K562 (cell line): ENCODE measurements around the gene LINC00632. TPM values are rescaled to one million over a fixed set of nuclear protein-coding genes. Genes with fewer than 3 reads are reported as not detected.

Experiments used
- ATAC-seq: fragments of 200-7000 bp; cut with Tn5 transposase; 3 replicates; pipeline ENCODE4 v1.9.1; 2020; ENCODE audit warnings: moderate library complexity
- BruUV-seq: library from RNA; stranded (reverse); fragments of 400-500 nt; replicated peaks from 2 replicates; lab custom pipeline; 2021; lab: Mats Ljungman, UMichigan
- CTCF ChIA-PET: fragments of 300-600 bp; formaldehyde crosslinking; extraction: SDS; loops from one replicate; lab custom pipeline; 2021; ENCODE audit warnings: low intra/inter-chr PET ratio; lab: Yijun Ruan, JAX
- POLR2A ChIA-PET: fragments of 300-600, 350-650 bp; sonication (Branson Sonifier 250); formaldehyde crosslinking; extraction: SDS; loops from one replicate; lab custom pipeline; 2021; ENCODE audit warnings: antibody characterized with exemption, inconsistent platforms; lab: Yijun Ruan, JAX
- DNase-seq, 4 experiments: peaks; one replicate each; pipeline versions ENCODE4 v3.0.0 to v3.0.0-alpha.2; 2011 to 2018; ENCODE audit warnings: low spot score in 3 of 4, mixed read lengths in 3 of 4; ENCODE audit errors: extremely low read depth in 1 of 4
- FAIRE-seq: peaks from 2 replicates; lab custom pipeline; 2011; peaks lifted over from hg19 to GRCh38; lab: Jason Lieb, UNC
- H2AFZ ChIP-seq: 2 replicates; pipeline ENCODE4 v1.6.0; 2011; ENCODE audit warnings: low read depth, low read length, control low read depth, inconsistent platforms
- H3K27ac ChIP-seq: fragments of 200-600 bp; 3 replicates; pipeline ENCODE4 v1.8.0; 2011; ENCODE audit warnings: low read depth, mild to moderate bottlenecking, control low read depth, inconsistent platforms, low read length, moderate library complexity, mixed read lengths; ENCODE audit errors: extremely low read depth
- H3K27me3 ChIP-seq, 2 experiments: fragments of 300-600 bp in 1 of 2; 2 replicates in 1 of 2; 3 replicates in 1 of 2; pipeline versions ENCODE4 v1.6.0 to v1.8.0; 2011; ENCODE audit warnings: inconsistent platforms in 2 of 2, low read length in 2 of 2, mild to moderate bottlenecking in 1 of 2, mixed read lengths in 1 of 2, moderate library complexity in 1 of 2; ENCODE audit not compliant: control insufficient read depth in 2 of 2, insufficient read depth in 2 of 2
- H3K36me3 ChIP-seq: fragments of 300-600 bp; 3 replicates; pipeline ENCODE4 v1.8.0; 2011; ENCODE audit warnings: mild to moderate bottlenecking, low read length, inconsistent platforms; ENCODE audit not compliant: control insufficient read depth, insufficient read depth
- H3K4me1 ChIP-seq, 2 experiments: fragments of 200-600 bp in 1 of 2; replicated peaks in 1 of 2; 2 replicates in 1 of 2; 3 replicates in 1 of 2; pipeline versions ENCODE4 v1.5.1 to v1.8.0; 2011; ENCODE audit warnings: inconsistent platforms in 2 of 2, low read length in 2 of 2, mild to moderate bottlenecking in 1 of 2, mixed read lengths in 1 of 2, moderate library complexity in 1 of 2; ENCODE audit not compliant: control insufficient read depth in 2 of 2, insufficient read depth in 2 of 2
- H3K4me2 ChIP-seq: 2 replicates; pipeline ENCODE4 v1.6.1; 2011; ENCODE audit warnings: low read length, control low read depth, inconsistent platforms, mixed read lengths; ENCODE audit not compliant: insufficient read depth
- H3K4me3 ChIP-seq: fragments of 200-600 bp; sonication (generic), shearing (Covaris generic); 2 replicates; pipeline ENCODE4 v1.5.1; 2016; ENCODE audit warnings: control low read depth, inconsistent platforms
- H3K79me2 ChIP-seq: fragments of 200-600 bp; 3 replicates; pipeline ENCODE4 v1.8.0; 2011; ENCODE audit warnings: low read length, inconsistent platforms; ENCODE audit not compliant: control insufficient read depth, insufficient read depth
- H3K9ac ChIP-seq, 2 experiments: 2 replicates each; pipeline versions ENCODE4 v1.6.0 to v1.6.1; 2011; ENCODE audit warnings: low read depth in 2 of 2, low read length in 2 of 2, control low read depth in 1 of 2, inconsistent platforms in 1 of 2, mild to moderate bottlenecking in 1 of 2, mixed read lengths in 1 of 2; ENCODE audit not compliant: insufficient read depth in 1 of 2
- H3K9me1 ChIP-seq: one replicate; pipeline ENCODE4 v1.6.0; 2011; ENCODE audit warnings: inconsistent platforms, mild to moderate bottlenecking, low read length, moderate library complexity; ENCODE audit not compliant: control insufficient read depth, insufficient read depth
- H3K9me3 ChIP-seq: replicated peaks from 2 replicates; pipeline ENCODE4 v1.5.1; 2011; ENCODE audit warnings: low read depth, low read length, inconsistent platforms; ENCODE audit not compliant: control insufficient read depth, insufficient read depth
- H4K20me1 ChIP-seq: replicated peaks from 2 replicates; pipeline ENCODE4 v1.6.1; 2011; ENCODE audit warnings: low read length, inconsistent platforms, mixed read lengths; ENCODE audit not compliant: control insufficient read depth, insufficient read depth
- CBFA2T2 ChIP-seq: fragments of 450-650 bp; conservative IDR thresholded peaks from 2 replicates; pipeline ENCODE4 v1.6.1; 2017; ENCODE audit warnings: mild to moderate bottlenecking
- CHD1 ChIP-seq: fragments of 200-600 bp; sonication (generic); IDR thresholded peaks from one replicate; pipeline ENCODE4 v1.6.1; 2012; ENCODE audit warnings: mild to moderate bottlenecking, moderate library complexity, low read length, inconsistent platforms
- PRMT5 ChIP-seq: sonication (generic); formaldehyde crosslinking; IDR thresholded peaks from 2 replicates; pipeline ENCODE4 v1.5.0; 2020; ENCODE audit warnings: missing genetic modification reagents
- RNF2 ChIP-seq: sonication (generic); IDR thresholded peaks from 2 replicates; pipeline ENCODE4 v1.6.1; 2016
- SRF ChIP-seq, 2 experiments: fragments of 250-450, 450-650 bp in 1 of 2; sonication (Bioruptor Pico) in 1 of 2; sonication (generic) in 1 of 2; formaldehyde crosslinking; IDR thresholded peaks; 2 replicates each; pipeline versions ENCODE4 v1.5.0 to v1.5.1; 2020 to 2022; ENCODE audit warnings: mild to moderate bottlenecking in 1 of 2, missing genetic modification reagents in 1 of 2
- TAF7 ChIP-seq: fragments of 450-650 bp; IDR thresholded peaks from 2 replicates; pipeline ENCODE4 v1.6.1; 2016; ENCODE audit warnings: missing genetic modification characterization, missing compliant biosample characterization
- WHSC1 ChIP-seq: IDR thresholded peaks from one replicate; pipeline ENCODE4 v1.6.1; 2012; ENCODE audit warnings: low read length, control low read depth, inconsistent platforms
- ZNF668 ChIP-seq: fragments of 250-450 bp; sonication (Bioruptor Pico); IDR thresholded peaks from 2 replicates; pipeline ENCODE4 v1.8.0; 2022; ENCODE audit warnings: mild to moderate bottlenecking, inconsistent platforms
- WGBS: fragments of 100-300 bp; shearing (Covaris generic); methylation state at CpG from one replicate; pipeline ENCODE4 v1.1.6; 2016; ENCODE audit warnings: low coverage, mixed read lengths; ENCODE audit not compliant: insufficient coverage; ENCODE audit errors: missing lambda C conversion rate; 5-methylcytosine and 5-hydroxymethylcytosine counted together
- in situ Hi-C: fragments of 300-500 bp; cut with MboI; formaldehyde crosslinking; loops from 4 replicates; pipeline ENCODE4 v1.15.0; 2018; ENCODE audit warnings: inconsistent platforms, mixed read lengths
- intact Hi-C: fragments of 100-400 bp; cut with micrococcal nuclease; formaldehyde crosslinking; loops from 2 replicates; pipeline ENCODE4 v1.14.2; 2022
- polyA plus RNA-seq, 8 experiments: library from polyadenylated mRNA; depleted of rRNA in 4 of 8; stranded (reverse) in 5 of 8; unstranded in 3 of 8; fragments of >200 nt; fragmentation: Nextera tagmentation in 2 of 8; fragmentation: Illumina TruSeq in 1 of 8; extraction: Ambion mirVana in 2 of 8; extraction: Trizol in 1 of 8; gene quantifications; 2 replicates each; pipeline versions ENCODE4 v1.2.1 to v1.2.3, GENCODE V29; 2011 to 2014; ENCODE audit warnings: inconsistent platforms in 1 of 8, missing spikeins in 1 of 8
- total RNA-seq, 7 experiments: library from RNA; depleted of rRNA in 6 of 7; stranded (reverse); fragments of >200 nt in 6 of 7; fragmentation: Illumina TruSeq in 2 of 7; extraction: Trizol in 2 of 7; gene quantifications; 2 replicates each; pipeline versions ENCODE4 v1.2.1 to v1.2.3, GENCODE V29; 2011 to 2021; ENCODE audit warnings: low replicate concordance in 1 of 7
- TF ChIP-seq, protein P1 (sequence below): fragments of 450-650 bp; IDR thresholded peaks from 2 replicates; pipeline ENCODE4 v1.7.0; 2016; ENCODE audit warnings: borderline replicate concordance
- TF ChIP-seq, protein P2 (sequence below): sonication (generic); formaldehyde crosslinking; IDR thresholded peaks from 2 replicates; pipeline ENCODE4 v1.8.0; 2023; ENCODE audit warnings: missing genetic modification reagents, mild to moderate bottlenecking, borderline replicate concordance
- TF ChIP-seq, protein P3 (sequence below): fragments of 450-650 bp; IDR thresholded peaks from 2 replicates; pipeline ENCODE4 v1.6.1; 2017; ENCODE audit warnings: antibody characterized with exemption, mild to moderate bottlenecking

Gene LINC00632
- total and polyA plus RNA-seq, 9 of the 15 experiments (the other 6 are each of a cell fraction or from before 2014, with no cell fraction given): 0.06 to 0.20 TPM; not detected in 7

DNA sequence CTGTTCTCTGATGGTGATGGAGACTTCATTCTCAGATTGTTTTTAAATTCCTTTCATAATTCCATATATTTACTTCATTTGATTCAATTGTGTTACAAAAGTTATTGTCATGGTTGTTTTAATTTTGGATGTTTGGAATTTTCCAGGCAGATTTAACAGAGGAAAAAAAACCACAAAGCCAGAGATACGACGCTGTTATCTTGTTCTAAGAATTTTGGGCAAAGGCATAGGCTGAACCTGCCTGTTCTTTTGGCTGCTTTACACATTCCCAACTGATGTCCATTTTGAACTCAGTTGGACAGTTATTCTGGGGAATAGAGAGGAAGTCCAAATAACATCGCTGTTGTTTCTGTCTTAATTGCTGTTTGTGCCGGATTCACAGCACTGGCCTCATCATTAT lies 65.7 kb downstream of the LINC00632 start:
- DNase-seq: no peak
- Histone ChIP-seq H3K9me1 (no peaks in the 10 kb centered on the region), H2AFZ (no peak overlapping the region), H3K4me2 (no peak overlapping the region), H3K79me2 (no peaks in the 10 kb centered on the region), H3K4me3 (no peak overlapping the region), H3K9me3 (no peaks in the 10 kb centered on the region), H3K27ac (no peak overlapping the region), H3K36me3 (no peaks in the 10 kb centered on the region), H3K4me1 (no peaks in the 10 kb centered on the region), H4K20me1 (no peaks in the 10 kb centered on the region), H3K27me3 (no peaks in the 10 kb centered on the region), H3K9ac (no peak overlapping the region)
- no peak for ATAC-seq
- in situ Hi-C loops: no loop called here
- no TSS peak for BruUV-seq
- 0% methylated on average over 2 of the region's 4 CpGs for WGBS
- TF ChIP-seq, protein P1, sequence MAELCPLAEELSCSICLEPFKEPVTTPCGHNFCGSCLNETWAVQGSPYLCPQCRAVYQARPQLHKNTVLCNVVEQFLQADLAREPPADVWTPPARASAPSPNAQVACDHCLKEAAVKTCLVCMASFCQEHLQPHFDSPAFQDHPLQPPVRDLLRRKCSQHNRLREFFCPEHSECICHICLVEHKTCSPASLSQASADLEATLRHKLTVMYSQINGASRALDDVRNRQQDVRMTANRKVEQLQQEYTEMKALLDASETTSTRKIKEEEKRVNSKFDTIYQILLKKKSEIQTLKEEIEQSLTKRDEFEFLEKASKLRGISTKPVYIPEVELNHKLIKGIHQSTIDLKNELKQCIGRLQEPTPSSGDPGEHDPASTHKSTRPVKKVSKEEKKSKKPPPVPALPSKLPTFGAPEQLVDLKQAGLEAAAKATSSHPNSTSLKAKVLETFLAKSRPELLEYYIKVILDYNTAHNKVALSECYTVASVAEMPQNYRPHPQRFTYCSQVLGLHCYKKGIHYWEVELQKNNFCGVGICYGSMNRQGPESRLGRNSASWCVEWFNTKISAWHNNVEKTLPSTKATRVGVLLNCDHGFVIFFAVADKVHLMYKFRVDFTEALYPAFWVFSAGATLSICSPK: no peak
- TF ChIP-seq, protein P2, sequence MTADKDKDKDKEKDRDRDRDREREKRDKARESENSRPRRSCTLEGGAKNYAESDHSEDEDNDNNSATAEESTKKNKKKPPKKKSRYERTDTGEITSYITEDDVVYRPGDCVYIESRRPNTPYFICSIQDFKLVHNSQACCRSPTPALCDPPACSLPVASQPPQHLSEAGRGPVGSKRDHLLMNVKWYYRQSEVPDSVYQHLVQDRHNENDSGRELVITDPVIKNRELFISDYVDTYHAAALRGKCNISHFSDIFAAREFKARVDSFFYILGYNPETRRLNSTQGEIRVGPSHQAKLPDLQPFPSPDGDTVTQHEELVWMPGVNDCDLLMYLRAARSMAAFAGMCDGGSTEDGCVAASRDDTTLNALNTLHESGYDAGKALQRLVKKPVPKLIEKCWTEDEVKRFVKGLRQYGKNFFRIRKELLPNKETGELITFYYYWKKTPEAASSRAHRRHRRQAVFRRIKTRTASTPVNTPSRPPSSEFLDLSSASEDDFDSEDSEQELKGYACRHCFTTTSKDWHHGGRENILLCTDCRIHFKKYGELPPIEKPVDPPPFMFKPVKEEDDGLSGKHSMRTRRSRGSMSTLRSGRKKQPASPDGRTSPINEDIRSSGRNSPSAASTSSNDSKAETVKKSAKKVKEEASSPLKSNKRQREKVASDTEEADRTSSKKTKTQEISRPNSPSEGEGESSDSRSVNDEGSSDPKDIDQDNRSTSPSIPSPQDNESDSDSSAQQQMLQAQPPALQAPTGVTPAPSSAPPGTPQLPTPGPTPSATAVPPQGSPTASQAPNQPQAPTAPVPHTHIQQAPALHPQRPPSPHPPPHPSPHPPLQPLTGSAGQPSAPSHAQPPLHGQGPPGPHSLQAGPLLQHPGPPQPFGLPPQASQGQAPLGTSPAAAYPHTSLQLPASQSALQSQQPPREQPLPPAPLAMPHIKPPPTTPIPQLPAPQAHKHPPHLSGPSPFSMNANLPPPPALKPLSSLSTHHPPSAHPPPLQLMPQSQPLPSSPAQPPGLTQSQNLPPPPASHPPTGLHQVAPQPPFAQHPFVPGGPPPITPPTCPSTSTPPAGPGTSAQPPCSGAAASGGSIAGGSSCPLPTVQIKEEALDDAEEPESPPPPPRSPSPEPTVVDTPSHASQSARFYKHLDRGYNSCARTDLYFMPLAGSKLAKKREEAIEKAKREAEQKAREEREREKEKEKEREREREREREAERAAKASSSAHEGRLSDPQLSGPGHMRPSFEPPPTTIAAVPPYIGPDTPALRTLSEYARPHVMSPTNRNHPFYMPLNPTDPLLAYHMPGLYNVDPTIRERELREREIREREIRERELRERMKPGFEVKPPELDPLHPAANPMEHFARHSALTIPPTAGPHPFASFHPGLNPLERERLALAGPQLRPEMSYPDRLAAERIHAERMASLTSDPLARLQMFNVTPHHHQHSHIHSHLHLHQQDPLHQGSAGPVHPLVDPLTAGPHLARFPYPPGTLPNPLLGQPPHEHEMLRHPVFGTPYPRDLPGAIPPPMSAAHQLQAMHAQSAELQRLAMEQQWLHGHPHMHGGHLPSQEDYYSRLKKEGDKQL: no peak
- no peak for TF ChIP-seq ZNF668 (CRISPR knock-in tag)
- no peak for TF ChIP-seq CBFA2T2
- no peak for TF ChIP-seq WHSC1
- TF ChIP-seq, protein P3, sequence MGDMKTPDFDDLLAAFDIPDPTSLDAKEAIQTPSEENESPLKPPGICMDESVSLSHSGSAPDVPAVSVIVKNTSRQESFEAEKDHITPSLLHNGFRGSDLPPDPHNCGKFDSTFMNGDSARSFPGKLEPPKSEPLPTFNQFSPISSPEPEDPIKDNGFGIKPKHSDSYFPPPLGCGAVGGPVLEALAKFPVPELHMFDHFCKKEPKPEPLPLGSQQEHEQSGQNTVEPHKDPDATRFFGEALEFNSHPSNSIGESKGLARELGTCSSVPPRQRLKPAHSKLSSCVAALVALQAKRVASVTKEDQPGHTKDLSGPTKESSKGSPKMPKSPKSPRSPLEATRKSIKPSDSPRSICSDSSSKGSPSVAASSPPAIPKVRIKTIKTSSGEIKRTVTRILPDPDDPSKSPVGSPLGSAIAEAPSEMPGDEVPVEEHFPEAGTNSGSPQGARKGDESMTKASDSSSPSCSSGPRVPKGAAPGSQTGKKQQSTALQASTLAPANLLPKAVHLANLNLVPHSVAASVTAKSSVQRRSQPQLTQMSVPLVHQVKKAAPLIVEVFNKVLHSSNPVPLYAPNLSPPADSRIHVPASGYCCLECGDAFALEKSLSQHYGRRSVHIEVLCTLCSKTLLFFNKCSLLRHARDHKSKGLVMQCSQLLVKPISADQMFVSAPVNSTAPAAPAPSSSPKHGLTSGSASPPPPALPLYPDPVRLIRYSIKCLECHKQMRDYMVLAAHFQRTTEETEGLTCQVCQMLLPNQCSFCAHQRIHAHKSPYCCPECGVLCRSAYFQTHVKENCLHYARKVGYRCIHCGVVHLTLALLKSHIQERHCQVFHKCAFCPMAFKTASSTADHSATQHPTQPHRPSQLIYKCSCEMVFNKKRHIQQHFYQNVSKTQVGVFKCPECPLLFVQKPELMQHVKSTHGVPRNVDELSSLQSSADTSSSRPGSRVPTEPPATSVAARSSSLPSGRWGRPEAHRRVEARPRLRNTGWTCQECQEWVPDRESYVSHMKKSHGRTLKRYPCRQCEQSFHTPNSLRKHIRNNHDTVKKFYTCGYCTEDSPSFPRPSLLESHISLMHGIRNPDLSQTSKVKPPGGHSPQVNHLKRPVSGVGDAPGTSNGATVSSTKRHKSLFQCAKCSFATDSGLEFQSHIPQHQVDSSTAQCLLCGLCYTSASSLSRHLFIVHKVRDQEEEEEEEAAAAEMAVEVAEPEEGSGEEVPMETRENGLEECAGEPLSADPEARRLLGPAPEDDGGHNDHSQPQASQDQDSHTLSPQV: no peak
- TF ChIP-seq SRF (CRISPR knock-in tag; IDR thresholded peaks at IDR 0.05): no peak
- TF ChIP-seq CHD1: no peak
- TF ChIP-seq TAF7 (tag): no peak
- no peak for TF ChIP-seq RNF2
- TF ChIP-seq PRMT5 (CRISPR knock-in tag): no peak
- intact Hi-C loops: no loop called here
- no peak for FAIRE-seq
- POLR2A ChIA-PET: no interaction called here
- CTCF ChIA-PET: no interaction called here
